GM19463 (cell line): ENCODE measurements around the gene WFDC1.

ENCODE experiments used
- ATAC-seq: cut with Tn5 transposase; IDR thresholded peaks from one replicate; pipeline ENCODE4 v1.9.1; 2021; ENCODE audit warnings: mild to moderate bottlenecking, moderate library complexity; ENCODE audit not compliant: unreplicated experiment

Gene WFDC1

DNA sequence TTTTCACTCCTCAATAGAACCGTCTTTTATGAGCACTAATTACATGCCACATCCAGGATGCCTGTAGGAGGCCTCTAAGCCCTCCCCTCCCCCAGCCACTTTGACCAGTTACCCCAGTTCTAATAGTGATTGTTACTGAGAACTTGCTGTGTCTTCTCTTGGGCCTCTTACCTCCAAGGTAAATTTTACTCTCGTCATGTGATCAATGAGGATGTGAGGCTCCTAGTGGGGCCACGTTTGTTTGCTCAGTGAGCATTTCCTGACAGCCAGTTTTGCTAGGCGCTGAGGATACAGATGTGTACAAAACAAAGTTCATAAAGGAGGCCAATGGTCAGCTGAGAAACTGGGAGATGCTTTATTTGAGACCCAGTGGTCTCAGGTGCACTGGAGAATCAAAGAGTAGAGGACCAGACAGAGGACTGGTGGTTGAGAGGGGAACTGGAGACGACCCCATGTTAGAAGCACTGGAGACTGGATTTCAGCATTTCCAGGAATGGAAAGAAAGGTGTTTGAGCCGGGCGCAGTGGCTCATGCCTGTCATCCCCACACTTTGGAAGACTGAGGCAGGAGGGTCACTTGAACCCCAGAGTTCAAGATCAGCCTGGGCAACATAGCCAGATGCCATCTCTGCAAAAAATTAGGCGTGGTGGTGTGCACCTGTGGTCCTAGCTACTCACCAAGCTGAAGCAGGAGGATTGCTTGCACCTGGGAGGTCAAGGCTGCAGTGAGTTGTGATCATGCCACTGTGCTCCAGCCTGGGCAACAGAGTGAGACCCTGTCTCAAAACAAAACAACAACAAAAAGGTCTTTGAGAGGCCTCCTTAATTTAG is 76.3 kb downstream of the WFDC1 start:
- no peak for ATAC-seq

DNA sequence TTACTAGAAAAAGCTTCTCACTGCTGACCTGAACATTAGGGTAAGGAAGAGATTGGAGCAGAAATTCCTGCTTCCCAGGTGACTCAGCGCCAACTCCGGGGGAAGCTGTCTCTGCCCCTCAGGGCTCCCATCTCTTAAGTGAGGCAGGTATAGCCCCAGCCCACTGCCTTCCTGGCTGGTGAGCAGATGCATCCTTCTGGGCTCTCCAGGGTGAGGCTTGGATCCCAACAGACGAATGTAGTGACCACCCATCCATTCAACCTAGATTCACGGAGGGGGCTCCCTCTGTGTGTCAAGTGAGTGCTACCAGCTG is 76.8 kb downstream of the WFDC1 start:
- ATAC-seq, result no peak

DNA sequence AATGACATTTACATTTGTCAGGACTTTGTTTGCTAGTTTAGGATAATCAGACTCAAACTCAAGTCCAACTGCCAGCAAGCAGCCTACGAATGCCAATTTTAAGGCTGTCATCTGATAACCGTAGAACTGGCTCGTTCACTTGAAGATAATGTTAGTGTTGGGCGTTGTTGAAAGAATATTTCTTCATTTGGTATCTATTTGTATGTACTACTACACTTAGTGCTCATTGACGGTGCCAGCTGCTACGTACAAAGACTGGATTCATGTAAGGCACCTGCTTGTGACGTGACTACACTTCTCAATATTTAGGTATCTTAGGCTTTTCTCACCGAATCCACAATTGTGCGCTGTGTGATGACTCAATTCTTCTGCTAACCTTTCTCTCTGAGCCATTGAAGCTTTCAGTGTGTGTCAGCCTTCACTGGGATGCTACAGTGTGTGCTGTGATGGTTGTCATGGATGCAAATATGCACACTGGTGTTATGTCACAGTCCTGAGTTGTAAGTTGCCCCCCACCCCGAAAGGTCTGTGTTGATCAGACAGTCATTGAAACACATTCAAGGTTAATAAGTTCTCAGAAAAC is 79.3 kb downstream of the WFDC1 start:
- ATAC-seq, result no peak

DNA sequence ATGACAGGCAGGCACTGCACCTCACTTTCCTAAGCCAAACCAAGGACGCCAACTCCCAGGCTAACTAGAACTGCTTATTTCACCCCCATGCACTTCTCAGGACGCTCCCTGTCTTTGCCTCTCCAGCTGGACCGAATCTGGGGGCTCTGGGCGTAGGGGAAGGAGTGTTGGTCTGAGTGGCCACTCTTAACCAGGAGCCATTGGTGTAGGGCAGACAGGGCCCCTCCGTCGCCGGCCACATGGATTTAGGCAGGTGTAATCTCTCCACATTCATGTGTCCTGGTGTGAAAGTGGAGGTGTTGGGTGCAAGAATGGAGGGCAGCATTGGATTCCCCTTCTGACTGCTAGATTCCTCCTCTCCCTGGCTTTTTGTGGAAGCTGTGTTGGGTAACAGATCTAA is 83.4 kb downstream of the WFDC1 start:
- no peak for ATAC-seq

DNA sequence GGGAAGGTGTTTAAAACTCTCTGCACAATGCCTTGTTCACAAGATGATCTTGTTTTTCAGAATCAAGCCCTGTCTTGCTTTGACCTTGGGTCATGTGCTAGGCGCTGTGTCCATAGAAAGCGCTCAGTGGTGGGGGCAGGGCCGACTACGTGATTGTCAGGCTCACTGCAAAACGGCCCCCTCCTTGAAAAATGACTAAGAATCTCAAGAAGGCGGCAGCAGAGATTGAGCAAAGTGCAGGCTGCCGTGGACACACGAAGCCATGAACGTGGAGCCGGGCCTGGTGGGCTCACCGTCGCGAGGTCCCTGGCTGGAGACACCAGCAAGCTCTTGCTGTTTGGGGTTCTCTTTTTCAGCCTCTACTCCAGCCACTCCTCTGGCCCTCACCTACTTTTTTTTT is 83.9 kb downstream of the WFDC1 start:
- ATAC-seq, result no peak

DNA sequence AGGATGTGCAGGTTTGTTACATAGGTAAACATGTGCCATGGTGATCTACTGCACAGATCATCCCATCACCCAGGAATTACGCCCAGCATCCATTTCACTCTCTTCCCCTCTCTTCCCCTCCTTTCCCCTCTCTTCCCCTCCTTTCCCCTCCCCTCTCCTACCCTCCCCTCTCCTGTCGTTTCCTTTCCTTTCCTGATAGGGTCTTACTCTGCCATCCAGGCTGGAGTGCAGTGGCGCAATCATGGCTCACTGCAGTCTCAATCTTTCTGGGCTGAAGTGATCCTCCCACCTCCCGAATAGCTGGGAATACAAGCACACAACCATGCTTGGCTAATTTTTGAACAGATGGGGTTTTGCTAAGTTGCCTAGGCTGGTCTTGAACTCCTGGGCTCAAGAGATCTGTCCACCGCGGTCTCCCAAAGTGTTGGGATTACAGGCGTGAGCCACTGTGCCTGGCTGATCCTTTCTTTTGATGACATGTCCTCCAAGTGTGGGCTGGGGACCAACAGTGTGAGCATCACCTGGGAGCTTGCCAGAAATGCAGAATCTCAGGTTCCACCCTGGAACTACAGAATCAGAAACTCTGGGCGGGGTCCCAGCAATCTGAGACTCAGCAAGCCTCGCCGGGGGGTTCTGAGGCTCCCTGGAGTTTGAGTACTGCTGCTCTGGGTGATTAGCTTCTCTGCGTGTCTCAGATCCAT is 84.5 kb downstream of the WFDC1 start:
- ATAC-seq, result no peak
